Mesenchymal stem cell (in vitro differentiated cells and primary cell): ENCODE measurements around the gene SEMA3B.
"Not testable (repeated sequence)": the region's sequence is repeated elsewhere in the genome, so short reads cannot be mapped to it uniquely, and the experiment has no call there.

Source experiments
- DNase-seq: peaks from one replicate; pipeline ENCODE4 v3.0.0-alpha.2; 2013
- H2AFZ ChIP-seq: one replicate; pipeline ENCODE4 v1.6.1; 2013; ENCODE audit warnings: low read depth, mild to moderate bottlenecking, control low read depth, inconsistent platforms, low read length, moderate library complexity
- H2AK5ac ChIP-seq: 2 replicates; pipeline ENCODE4 v1.6.1; 2013; ENCODE audit warnings: low read length, moderate library complexity, mild to moderate bottlenecking, inconsistent platforms; ENCODE audit not compliant: severe bottlenecking
- H2BK120ac ChIP-seq: one replicate; pipeline ENCODE4 v1.6.1; 2013; ENCODE audit warnings: low read depth, mild to moderate bottlenecking, inconsistent platforms, low read length, moderate library complexity
- H2BK12ac ChIP-seq, 2 experiments: one replicate each; pipeline ENCODE4 v1.6.1; 2013; ENCODE audit warnings: inconsistent platforms in 2 of 2, low read length in 2 of 2, mild to moderate bottlenecking in 2 of 2, moderate library complexity in 2 of 2, control low read depth in 1 of 2
- H2BK15ac ChIP-seq: one replicate; pipeline ENCODE4 v1.6.1; 2013; ENCODE audit warnings: mild to moderate bottlenecking, low read depth, inconsistent platforms; ENCODE audit not compliant: poor library complexity, severe bottlenecking
- H2BK5ac ChIP-seq: 2 replicates; pipeline ENCODE4 v1.6.1; 2013; ENCODE audit warnings: low read depth, mild to moderate bottlenecking, low read length, control low read depth, inconsistent platforms; ENCODE audit not compliant: poor library complexity, severe bottlenecking
- H3K14ac ChIP-seq, 2 experiments: one replicate each; pipeline ENCODE4 v1.6.1; 2013; ENCODE audit warnings: inconsistent platforms in 2 of 2, low read length in 2 of 2, control low read depth in 1 of 2, mild to moderate bottlenecking in 1 of 2, moderate library complexity in 1 of 2
- H3K18ac ChIP-seq, 2 experiments: one replicate each; pipeline ENCODE4 v1.6.1; 2013; ENCODE audit warnings: inconsistent platforms in 2 of 2, low read length in 2 of 2, control low read depth in 1 of 2, low read depth in 1 of 2, mild to moderate bottlenecking in 1 of 2
- H3K23ac ChIP-seq, 2 experiments: one replicate each; pipeline ENCODE4 v1.6.1; 2013; ENCODE audit warnings: inconsistent platforms in 2 of 2, low read length in 2 of 2, mild to moderate bottlenecking in 2 of 2, moderate library complexity in 2 of 2, control low read depth in 1 of 2
- H3K27ac ChIP-seq: 2 replicates; pipeline ENCODE4 v1.5.1; 2013; ENCODE audit warnings: mild to moderate bottlenecking, moderate library complexity, low read length, control low read depth, inconsistent platforms; ENCODE audit not compliant: poor library complexity, severe bottlenecking
- H3K27me3 ChIP-seq, 2 experiments: 2 replicates each; pipeline versions ENCODE4 v1.6.1 to v1.7.0; 2013; ENCODE audit warnings: low read length in 2 of 2, mild to moderate bottlenecking in 2 of 2, moderate library complexity in 2 of 2, control low read depth in 1 of 2, inconsistent platforms in 1 of 2; ENCODE audit not compliant: control insufficient read depth in 1 of 2, insufficient read depth in 1 of 2
- H3K36me3 ChIP-seq, 2 experiments: 2 replicates each; pipeline versions ENCODE4 v1.6.1 to v1.7.0; 2013; ENCODE audit warnings: low read length in 2 of 2, control low read depth in 1 of 2, inconsistent platforms in 1 of 2, low read depth in 1 of 2, mild to moderate bottlenecking in 1 of 2; ENCODE audit not compliant: insufficient read depth in 2 of 2, control insufficient read depth in 1 of 2
- H3K4ac ChIP-seq, 2 experiments: one replicate each; pipeline ENCODE4 v1.6.1; 2013; ENCODE audit warnings: inconsistent platforms in 2 of 2, low read length in 2 of 2, mild to moderate bottlenecking in 2 of 2, moderate library complexity in 2 of 2, control low read depth in 1 of 2, low read depth in 1 of 2
- H3K4me1 ChIP-seq: 2 replicates; pipeline ENCODE4 v1.6.1; 2013; ENCODE audit warnings: low read depth, low read length, control low read depth; ENCODE audit not compliant: control insufficient read depth, insufficient read depth
- H3K4me2 ChIP-seq: 2 replicates; pipeline ENCODE4 v1.6.1; 2013; ENCODE audit warnings: low read length, mild to moderate bottlenecking, inconsistent platforms; ENCODE audit not compliant: poor library complexity, severe bottlenecking
- H3K4me3 ChIP-seq, 2 experiments: 2 replicates each; pipeline versions ENCODE4 v1.5.1 to v1.7.0; 2013; ENCODE audit warnings: low read length in 2 of 2, mild to moderate bottlenecking in 2 of 2, control low read depth in 1 of 2, low read depth in 1 of 2; ENCODE audit not compliant: insufficient read depth in 1 of 2
- H3K79me1 ChIP-seq: replicated peaks from 2 replicates; pipeline ENCODE4 v1.6.1; 2013; ENCODE audit warnings: mild to moderate bottlenecking, control low read depth, low read length, inconsistent platforms; ENCODE audit not compliant: poor library complexity, severe bottlenecking
- H3K9ac ChIP-seq: 2 replicates; pipeline ENCODE4 v1.7.0; 2013; ENCODE audit warnings: mild to moderate bottlenecking, low read length, moderate library complexity
- H3K9me3 ChIP-seq: 2 replicates; pipeline ENCODE4 v1.7.0; 2013; ENCODE audit warnings: mild to moderate bottlenecking, low read length; ENCODE audit not compliant: control insufficient read depth
- H4K8ac ChIP-seq: one replicate; pipeline ENCODE4 v1.6.1; 2013; ENCODE audit warnings: inconsistent platforms, mild to moderate bottlenecking, low read length, moderate library complexity
- H4K91ac ChIP-seq: one replicate; pipeline ENCODE4 v1.6.1; 2013; ENCODE audit warnings: mild to moderate bottlenecking, low read length, inconsistent platforms
- WGBS: methylation state at CpG from one replicate; pipeline ENCODE4 v1.1.7; 2013; ENCODE audit warnings: mixed read lengths; 5-methylcytosine and 5-hydroxymethylcytosine counted together

Gene SEMA3B

DNA sequence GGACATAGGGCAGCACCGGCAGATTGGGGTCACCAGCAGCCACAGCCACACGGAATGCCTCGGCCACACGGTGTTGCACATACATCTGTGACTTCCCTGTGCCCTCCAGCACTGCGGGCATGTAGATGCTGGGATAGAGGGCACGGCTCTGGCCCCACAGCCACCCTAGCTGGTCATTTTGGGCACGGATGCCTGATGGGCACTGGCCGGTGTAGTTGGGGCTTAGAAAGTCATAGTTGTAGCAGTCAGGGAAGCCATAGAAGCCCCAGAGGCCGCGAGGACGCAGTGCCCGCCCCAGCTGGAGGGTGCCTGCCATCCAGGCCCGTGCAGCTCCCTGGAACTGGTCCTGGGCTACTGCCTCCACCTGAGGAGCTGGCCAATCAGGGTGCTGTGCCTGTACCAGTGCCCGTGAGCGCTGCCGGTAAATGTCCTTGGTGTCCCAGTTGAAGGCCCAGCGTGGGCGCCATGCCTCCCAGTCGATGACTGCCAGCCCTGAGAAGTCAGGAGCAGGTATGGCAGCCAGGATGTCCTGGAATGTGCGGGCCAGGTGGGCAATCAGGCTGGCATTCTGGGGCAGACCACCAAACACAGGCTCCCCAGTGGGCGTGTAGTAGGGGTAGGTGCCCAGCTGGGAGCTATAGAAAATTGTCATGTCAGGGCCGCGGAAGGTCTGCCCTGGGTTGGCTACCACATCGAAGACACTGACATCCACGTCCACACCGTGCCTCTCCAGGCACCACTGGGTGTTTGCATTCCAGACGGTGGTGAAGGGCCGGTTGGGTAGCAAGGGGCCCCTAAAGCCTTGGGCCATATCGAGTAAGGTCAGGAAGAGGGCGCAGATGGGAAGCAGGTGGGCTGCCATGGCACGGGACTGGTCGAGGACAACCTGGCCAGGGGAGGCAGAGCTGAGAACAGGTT, 33.4 kb downstream of the SEMA3B start:
- peak overlapping the region in 1 of 2 experiments; percentile 21 for H2BK12ac ChIP-seq
- peak overlapping the region in 1 of 2 experiments; percentile 55 for H3K14ac ChIP-seq
- no peaks in the 10 kb centered on the region for H3K27me3 ChIP-seq
- peak overlapping the region; percentile 23 for H2AK5ac ChIP-seq
- no peak overlapping the region for H3K4ac ChIP-seq
- peak overlapping the region; percentile 47 for H4K91ac ChIP-seq
- H2AFZ ChIP-seq, result no peak overlapping the region
- 97% methylated on average over 32 of the region's 32 CpGs for WGBS
- peaks cover 36% of the 10 kb centered on the region for H3K4me1 ChIP-seq
- peak overlapping the region; percentile 5 for H4K8ac ChIP-seq
- H3K23ac ChIP-seq, result no peak overlapping the region
- no peaks in the 10 kb centered on the region for H3K9me3 ChIP-seq
- H2BK120ac ChIP-seq, result no peak overlapping the region
- peaks cover 0 to 4% of the 10 kb centered on the region in 2 experiments for H3K36me3 ChIP-seq
- peaks cover 12% of the 10 kb centered on the region for H3K79me1 ChIP-seq
- H3K4me3 ChIP-seq, result no peak overlapping the region
- no peak for DNase-seq
- no peak overlapping the region for H3K4me2 ChIP-seq
- H3K27ac ChIP-seq, result no peak overlapping the region
- no peak overlapping the region for H2BK15ac ChIP-seq
- no peak overlapping the region for H2BK5ac ChIP-seq
- no peak overlapping the region for H3K9ac ChIP-seq
- no peak overlapping the region for H3K18ac ChIP-seq

DNA sequence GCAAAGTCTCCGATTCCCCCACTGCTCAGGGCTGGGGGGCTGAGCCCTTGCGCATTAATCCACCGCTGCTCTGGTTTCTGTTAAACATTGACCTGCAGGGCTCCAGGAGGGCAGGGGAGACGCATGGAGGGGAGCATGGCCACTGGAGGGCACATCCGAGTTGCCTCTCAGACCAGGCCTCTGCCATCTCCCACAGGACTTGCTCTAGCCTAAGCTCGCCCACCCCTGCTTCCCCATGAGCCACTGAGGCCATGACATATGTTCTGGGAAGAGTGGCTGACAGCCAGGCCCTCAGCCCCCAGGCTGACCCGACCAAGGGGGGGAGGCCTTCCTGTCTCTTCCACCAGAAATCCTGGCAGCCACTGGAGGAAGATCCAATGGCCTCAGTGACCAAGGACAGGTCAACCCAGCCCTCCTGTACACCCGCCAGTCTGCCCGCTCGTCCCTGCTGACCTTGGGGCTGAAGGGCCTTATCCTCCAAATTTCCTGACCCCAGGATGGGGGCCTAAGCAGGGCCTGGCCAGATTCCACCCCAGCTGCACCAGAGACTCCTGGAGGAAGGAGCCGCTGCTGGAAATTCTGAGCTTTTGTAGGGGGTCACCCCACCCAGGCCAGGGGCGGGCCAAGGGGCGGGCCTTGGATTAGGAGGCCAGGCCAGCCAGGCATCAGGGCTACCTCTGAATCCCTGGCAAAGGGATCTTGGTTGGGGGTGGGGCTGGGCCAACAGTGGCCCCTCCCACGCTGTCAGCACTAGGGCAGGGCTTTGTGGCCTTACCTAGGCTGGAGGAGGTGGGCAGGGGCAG, 34.3 kb downstream of the SEMA3B start, which contains the start of gene HYAL1:
Gene HYAL1 (minus strand): TSS at position 562 of the 803 bp plus-strand sequence. CDS start 618 bp downstream, outside the sequence.
- peak within 1 kb of the TSS; percentile 59 for H2AK5ac ChIP-seq
- no peak for DNase-seq
- H3K9ac ChIP-seq, result peak within 1 kb of the TSS; percentile 22
- no peak within 1 kb of the TSS for H4K8ac ChIP-seq
- 80% methylated on average over 14 of the region's 14 CpGs for WGBS
- no peak within 1 kb of the TSS for H2BK120ac ChIP-seq
- H3K4me3 ChIP-seq, result no peak within 1 kb of the TSS
- no peaks in the 10 kb centered on the region for H3K36me3 ChIP-seq
- H3K9me3 ChIP-seq, result no peaks in the 10 kb centered on the region
- H2BK12ac ChIP-seq, result peak within 1 kb of the TSS in 1 of 2 experiments; percentile 21
- H3K4me1 ChIP-seq, result peaks cover 34% of the 10 kb centered on the region
- H3K27me3 ChIP-seq, result no peaks in the 10 kb centered on the region
- no peak within 1 kb of the TSS for H4K91ac ChIP-seq
- no peak within 1 kb of the TSS for H3K27ac ChIP-seq
- H3K18ac ChIP-seq, result no peak within 1 kb of the TSS
- no peak within 1 kb of the TSS for H2AFZ ChIP-seq
- no peak within 1 kb of the TSS for H3K23ac ChIP-seq
- H3K4ac ChIP-seq, result no peak within 1 kb of the TSS
- no peak within 1 kb of the TSS for H3K4me2 ChIP-seq
- no peak within 1 kb of the TSS for H3K14ac ChIP-seq
- no peak within 1 kb of the TSS for H2BK5ac ChIP-seq
- H2BK15ac ChIP-seq, result no peak within 1 kb of the TSS
- H3K79me1 ChIP-seq, result peaks cover 9% of the 10 kb centered on the region

DNA sequence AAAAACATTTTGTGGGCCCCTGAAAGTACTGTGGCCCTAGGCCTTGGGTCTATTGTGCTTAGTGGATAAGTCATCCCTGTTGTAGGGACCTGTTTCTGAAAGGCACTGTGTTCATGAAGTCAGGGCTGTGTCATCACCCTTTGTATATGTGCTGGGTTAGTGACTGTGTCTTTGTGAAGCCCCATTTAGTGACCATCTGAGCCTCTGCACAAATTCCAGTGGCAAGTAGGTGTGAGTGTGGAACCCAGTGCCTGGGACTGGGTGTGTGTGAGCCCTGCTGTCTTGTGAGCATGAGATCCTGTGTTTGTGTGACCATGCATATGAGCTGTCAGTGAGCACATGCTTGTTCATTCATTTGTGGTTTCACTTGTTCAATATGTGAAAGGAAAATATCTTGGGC, 35.7 kb downstream of the SEMA3B start:
- H2BK120ac ChIP-seq, result no peak overlapping the region
- H3K23ac ChIP-seq, result no peak overlapping the region
- no peak overlapping the region for H2AK5ac ChIP-seq
- H2BK15ac ChIP-seq, result no peak overlapping the region
- peaks cover 4% of the 10 kb centered on the region for H3K79me1 ChIP-seq
- peaks cover 0 to 3% of the 10 kb centered on the region in 2 experiments for H3K36me3 ChIP-seq
- H4K91ac ChIP-seq, result no peak overlapping the region
- H3K9me3 ChIP-seq, result peaks cover 3% of the 10 kb centered on the region
- H3K18ac ChIP-seq, result no peak overlapping the region
- H3K4ac ChIP-seq, result no peak overlapping the region
- H3K4me2 ChIP-seq, result no peak overlapping the region
- H3K14ac ChIP-seq, result no peak overlapping the region
- H2BK12ac ChIP-seq, result no peak overlapping the region
- no peak overlapping the region for H3K27ac ChIP-seq
- no peaks in the 10 kb centered on the region for H3K27me3 ChIP-seq
- peak; percentile 34 for DNase-seq
- H3K4me3 ChIP-seq, result no peak overlapping the region
- no peak overlapping the region for H2AFZ ChIP-seq
- H4K8ac ChIP-seq, result no peak overlapping the region
- H3K9ac ChIP-seq, result no peak overlapping the region
- H2BK5ac ChIP-seq, result no peak overlapping the region
- peaks cover 29% of the 10 kb centered on the region for H3K4me1 ChIP-seq

DNA sequence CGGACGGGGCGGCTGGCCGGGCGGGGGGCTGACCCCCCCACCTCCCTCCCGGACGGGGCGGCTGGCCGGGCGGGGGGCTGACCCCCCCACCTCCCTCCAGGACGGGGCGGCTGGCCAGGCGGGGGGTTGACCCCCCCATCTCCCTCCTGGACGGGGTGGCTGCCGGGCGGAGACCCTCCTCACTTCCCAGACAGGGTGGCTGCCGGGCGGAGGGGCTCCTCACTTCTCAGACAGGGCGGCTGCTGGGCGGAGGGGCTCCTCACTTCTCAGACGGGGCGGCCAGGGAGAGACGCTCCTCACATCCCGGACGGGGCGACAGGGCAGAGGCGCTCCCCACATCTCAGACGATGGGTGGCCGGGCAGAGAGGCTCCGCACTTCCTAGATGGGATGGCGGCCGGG, 43.1 kb downstream of the SEMA3B start:
- not testable (repeated sequence) for H3K4me2 ChIP-seq, H3K18ac ChIP-seq, H2BK120ac ChIP-seq, H3K14ac ChIP-seq, H2BK15ac ChIP-seq, H3K9ac ChIP-seq, H3K23ac ChIP-seq, H3K27ac ChIP-seq, H3K4ac ChIP-seq, H4K8ac ChIP-seq, DNase-seq, H2BK12ac ChIP-seq, H3K9me3 ChIP-seq, H4K91ac ChIP-seq, H2AFZ ChIP-seq, H2BK5ac ChIP-seq, H3K27me3 ChIP-seq, H2AK5ac ChIP-seq, H3K4me3 ChIP-seq
- H3K36me3 ChIP-seq, result peaks cover 22 to 23% of the 10 kb centered on the region in 2 experiments
- H3K79me1 ChIP-seq, result peaks cover 17% of the 10 kb centered on the region
- 94% methylated on average over 7 of the region's 32 CpGs for WGBS
- peaks cover 12% of the 10 kb centered on the region for H3K4me1 ChIP-seq
